HG02943 (cell line): Measurements from ENCODE around the gene SRSF1.
"Not testable (repeated sequence)": the region's sequence is repeated elsewhere in the genome, so short reads cannot be mapped to it uniquely, and the experiment has no call there.

Experiments used
- ATAC-seq: cut with Tn5 transposase; IDR thresholded peaks from one replicate; pipeline ENCODE4 v1.9.1; 2021; ENCODE audit warnings: mild to moderate bottlenecking, low read depth, moderate library complexity; ENCODE audit not compliant: unreplicated experiment

The SRSF1 gene

GRCh38 chr17:58006924-58007780 lies at the start of gene SRSF1:
Gene SRSF1 (minus strand): TSS chr17:58007246. CDS start chr17:58007137, 109 bp downstream.
- peak; percentile 85 for ATAC-seq

GRCh38 chr17:58056476-58056875 lies 49.4 kb upstream of the SRSF1 start:
- ATAC-seq = no peak

- no peak for ATAC-seq
Measured at GRCh38 chr17:58054641-58055040, 47.6 kb upstream of the SRSF1 start.

GRCh38 chr17:58052945-58053715 lies 46.1 kb upstream of the SRSF1 start:
- ATAC-seq = no peak

- no peak for ATAC-seq
Measured at GRCh38 chr17:58052407-58052806, 45.4 kb upstream of the SRSF1 start.

GRCh38 chr17:58051468-58051867 lies 44.4 kb upstream of the SRSF1 start:
- no peak for ATAC-seq

GRCh38 chr17:58050966-58051365 lies 43.9 kb upstream of the SRSF1 start:
- ATAC-seq = no peak

- ATAC-seq = no peak
Measured at GRCh38 chr17:58049533-58049932, 42.5 kb upstream of the SRSF1 start.

GRCh38 chr17:58047376-58048150 lies 40.5 kb upstream of the SRSF1 start:
- ATAC-seq = no peak

- no peak for ATAC-seq
Measured at GRCh38 chr17:58046239-58047094, 39.4 kb upstream of the SRSF1 start.

GRCh38 chr17:58044256-58044655 lies 37.2 kb upstream of the SRSF1 start:
- not testable (repeated sequence) for ATAC-seq

GRCh38 chr17:58043221-58044181 lies 36.5 kb upstream of the SRSF1 start:
- no peak for ATAC-seq

- ATAC-seq = no peak
Measured at GRCh38 chr17:58041161-58041560, 34.1 kb upstream of the SRSF1 start.

- ATAC-seq = no peak
Measured at GRCh38 chr17:58040386-58040785, 33.3 kb upstream of the SRSF1 start.

GRCh38 chr17:58039975-58040374 lies 32.9 kb upstream of the SRSF1 start:
- no peak for ATAC-seq

- no peak for ATAC-seq
Measured at GRCh38 chr17:58032691-58033415, 25.8 kb upstream of the SRSF1 start.

GRCh38 chr17:58028578-58028977 lies 21.5 kb upstream of the SRSF1 start:
- ATAC-seq = no peak

- ATAC-seq = no peak
Measured at GRCh38 chr17:58020401-58020800, 13.4 kb upstream of the SRSF1 start.
